Measurements from ENCODE around the gene C20orf173.

- TF ChIP-seq CTCF (conservative IDR thresholded peaks at IDR 0.05 in 1 of 2, IDR thresholded peaks at IDR 0.05 in 1 of 2; ENCODE audit: extremely low read depth in 1 of 2, insufficient read depth in 1 of 2, low read depth in 1 of 2, low read length in 2 of 2) = no peak
- no peak for TF ChIP-seq EZH2 (IDR thresholded peaks at IDR 0.05; ENCODE audit: borderline replicate concordance, low read length)
Observed at GRCh38 chr20:35564905-35565304, 35.5 kb upstream of the C20orf173 start.

Measured in mammary epithelial cell (primary cell).